ENCODE results near the gene TM4SF4. TPM values are rescaled to one million over a fixed set of nuclear protein-coding genes. Genes with fewer than 3 reads are reported as not detected.

Gene TM4SF4
- total and polyA plus RNA-seq, 9 donors: 0.09 to 1.7 (median 0.98) TPM; not detected in 4

DNA sequence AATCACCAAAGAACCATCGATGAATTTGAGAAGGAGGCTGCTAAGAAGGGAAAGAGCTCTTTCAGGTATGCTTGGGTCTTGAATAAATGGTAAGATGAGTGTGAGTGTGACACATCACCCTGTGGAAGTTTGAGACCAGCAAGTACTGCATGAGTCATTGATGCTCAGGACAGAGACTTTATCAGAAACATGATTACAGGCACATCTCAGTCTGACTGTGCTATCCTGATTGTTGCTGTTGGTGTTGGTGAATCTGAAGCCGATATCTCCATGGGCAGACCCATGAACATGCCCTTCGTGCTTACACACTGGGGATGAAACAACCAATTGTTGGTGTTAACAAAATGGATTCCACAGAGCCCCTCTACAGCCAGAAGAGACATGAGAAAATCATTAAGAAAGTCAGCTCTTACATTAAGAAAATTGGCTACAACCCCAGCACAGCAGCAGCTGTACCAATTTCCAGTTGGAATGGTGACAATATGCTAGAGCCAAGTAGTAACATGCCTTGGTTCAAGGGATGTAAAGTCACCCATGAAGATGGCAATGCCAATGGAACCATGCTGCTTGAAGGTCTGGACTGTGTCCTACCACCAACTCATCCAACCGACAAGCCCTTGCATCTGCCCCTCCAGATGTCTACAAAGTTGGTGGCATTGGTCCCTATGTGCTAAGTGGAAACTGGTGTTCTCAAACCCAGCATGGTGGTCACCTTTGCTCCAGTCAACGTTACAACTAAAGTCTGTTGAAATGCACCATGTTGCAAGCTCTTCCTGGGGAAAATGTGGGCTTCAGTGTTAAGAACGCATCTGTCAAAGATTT lies 20.5 kb downstream of the TM4SF4 start:
- WGBS (ENCODE audit: insufficient coverage): 86% methylated on average over 4 of the region's 6 CpGs
- no peak for DNase-seq
- Histone ChIP-seq H3K27me3 (ENCODE audit: control insufficient read depth, insufficient read depth, low read length) (no peaks in the 10 kb centered on the region), H3K27ac (ENCODE audit: low read length) (no peak overlapping the region), H3K36me3 (ENCODE audit: control insufficient read depth, insufficient read depth, low read length) (no peaks in the 10 kb centered on the region), H3K4me3 (ENCODE audit: low read length) (no peak overlapping the region), H3K4me1 (ENCODE audit: control insufficient read depth, insufficient read depth, low read length) (no peaks in the 10 kb centered on the region), H3K9me3 (replicated peaks; ENCODE audit: control insufficient read depth, low read depth, low read length) (no peaks in the 10 kb centered on the region)

DNA sequence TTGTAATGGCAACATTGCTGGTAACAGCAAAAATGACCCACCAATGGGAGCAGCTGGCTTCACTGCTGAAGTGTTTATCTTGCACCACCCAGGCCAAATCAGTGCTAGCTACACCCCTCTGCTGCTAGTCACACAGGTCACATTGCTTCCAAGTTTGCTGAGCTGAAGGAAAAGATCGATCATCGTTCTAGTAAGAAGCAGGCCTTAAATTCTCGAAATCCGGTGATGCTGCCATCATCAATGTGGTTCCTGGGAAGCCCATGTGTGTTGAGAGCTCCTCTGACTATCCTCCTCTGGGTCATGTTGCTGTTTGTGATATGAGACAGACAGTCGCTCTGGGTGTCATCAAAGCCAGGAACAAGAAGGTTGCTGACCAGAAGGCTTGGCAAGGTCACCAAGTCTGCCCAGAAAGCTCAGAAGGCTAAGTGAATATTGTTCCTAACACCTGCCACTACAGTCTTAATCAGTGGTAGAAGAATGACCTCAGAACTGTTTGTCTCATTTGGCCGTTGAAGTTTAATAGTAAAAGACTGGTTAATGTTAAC lies 21.2 kb downstream of the TM4SF4 start:
- H3K36me3 ChIP-seq (ENCODE audit: control insufficient read depth, insufficient read depth, low read length): no peaks in the 10 kb centered on the region
- no peak overlapping the region for H3K27ac ChIP-seq (ENCODE audit: low read length)
- no peaks in the 10 kb centered on the region for H3K4me1 ChIP-seq (ENCODE audit: control insufficient read depth, insufficient read depth, low read length)
- WGBS (ENCODE audit: insufficient coverage): 97% methylated on average over 4 of the region's 6 CpGs
- H3K4me3 ChIP-seq (ENCODE audit: low read length): no peak overlapping the region
- DNase-seq: no peak
- H3K9me3 ChIP-seq (replicated peaks; ENCODE audit: control insufficient read depth, low read depth, low read length): no peaks in the 10 kb centered on the region
- no peaks in the 10 kb centered on the region for H3K27me3 ChIP-seq (ENCODE audit: control insufficient read depth, insufficient read depth, low read length)

DNA sequence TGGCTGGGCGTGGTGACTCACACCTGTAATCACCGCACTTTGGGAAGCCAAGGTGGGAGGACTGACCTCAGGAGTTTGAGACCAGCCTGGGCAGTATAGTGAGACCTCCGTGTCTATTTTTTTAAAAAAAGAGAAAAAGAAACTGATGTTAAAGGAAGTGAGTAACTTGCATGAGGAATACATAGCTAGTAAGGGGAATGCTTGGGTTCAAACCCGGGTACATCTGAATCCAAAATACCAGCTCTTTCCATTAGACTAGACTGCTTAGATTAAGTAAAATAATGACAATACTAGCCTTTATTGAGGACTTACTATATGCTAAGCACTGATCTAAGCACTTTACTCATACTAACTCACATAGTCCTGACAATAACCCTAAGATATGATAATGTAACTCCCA lies 22.4 kb downstream of the TM4SF4 start:
- no peaks in the 10 kb centered on the region for H3K4me1 ChIP-seq (ENCODE audit: control insufficient read depth, insufficient read depth, low read length)
- WGBS (ENCODE audit: insufficient coverage): 100% methylated on average over 2 of the region's 4 CpGs
- no peak for DNase-seq
- no peaks in the 10 kb centered on the region for H3K9me3 ChIP-seq (replicated peaks; ENCODE audit: control insufficient read depth, low read depth, low read length)
- H3K27me3 ChIP-seq (ENCODE audit: control insufficient read depth, insufficient read depth, low read length): no peaks in the 10 kb centered on the region
- no peak overlapping the region for H3K27ac ChIP-seq (ENCODE audit: low read length)
- H3K4me3 ChIP-seq (ENCODE audit: low read length): no peak overlapping the region
- H3K36me3 ChIP-seq (ENCODE audit: control insufficient read depth, insufficient read depth, low read length): no peaks in the 10 kb centered on the region

DNA sequence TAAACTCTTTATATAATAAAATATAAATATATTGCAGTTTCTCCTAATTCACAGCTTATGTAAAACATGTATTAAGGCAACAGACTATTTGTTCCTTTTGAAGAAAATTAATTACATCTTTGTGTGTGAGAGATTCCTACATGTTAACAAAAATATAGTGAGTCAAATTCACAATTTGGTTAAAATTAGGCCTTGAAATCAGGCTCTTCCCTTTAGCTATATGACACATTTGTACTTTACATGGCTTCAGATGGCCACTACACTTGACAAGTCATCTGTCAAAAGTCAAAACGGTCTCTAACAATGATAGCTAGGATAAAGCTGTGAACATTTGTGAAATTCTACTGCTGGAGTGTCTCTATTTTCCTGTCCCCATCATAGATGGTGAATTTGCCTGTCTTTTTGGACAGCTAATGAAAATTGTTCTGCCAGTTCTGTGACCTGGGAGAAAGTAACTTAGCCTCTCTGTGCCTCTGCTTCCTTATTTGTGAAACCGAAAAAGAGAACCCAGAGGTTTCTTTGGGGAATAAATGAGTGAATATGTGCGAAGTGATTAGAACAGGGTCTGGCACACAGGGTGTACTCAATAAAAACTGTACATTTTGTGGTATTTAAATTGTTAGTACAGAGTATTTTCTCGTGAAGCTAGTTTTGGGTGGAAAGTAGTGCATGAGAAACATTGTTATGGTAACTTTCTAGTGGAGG lies 23.6 kb downstream of the TM4SF4 start:
- Histone ChIP-seq H3K36me3 (ENCODE audit: control insufficient read depth, insufficient read depth, low read length) (no peaks in the 10 kb centered on the region), H3K4me1 (ENCODE audit: control insufficient read depth, insufficient read depth, low read length) (no peaks in the 10 kb centered on the region), H3K27ac (ENCODE audit: low read length) (no peak overlapping the region), H3K27me3 (ENCODE audit: control insufficient read depth, insufficient read depth, low read length) (no peaks in the 10 kb centered on the region), H3K9me3 (replicated peaks; ENCODE audit: control insufficient read depth, low read depth, low read length) (no peaks in the 10 kb centered on the region), H3K4me3 (ENCODE audit: low read length) (no peak overlapping the region)
- no peak for DNase-seq
- 76% methylated on average over 2 of the region's 4 CpGs for WGBS (ENCODE audit: insufficient coverage)

DNA sequence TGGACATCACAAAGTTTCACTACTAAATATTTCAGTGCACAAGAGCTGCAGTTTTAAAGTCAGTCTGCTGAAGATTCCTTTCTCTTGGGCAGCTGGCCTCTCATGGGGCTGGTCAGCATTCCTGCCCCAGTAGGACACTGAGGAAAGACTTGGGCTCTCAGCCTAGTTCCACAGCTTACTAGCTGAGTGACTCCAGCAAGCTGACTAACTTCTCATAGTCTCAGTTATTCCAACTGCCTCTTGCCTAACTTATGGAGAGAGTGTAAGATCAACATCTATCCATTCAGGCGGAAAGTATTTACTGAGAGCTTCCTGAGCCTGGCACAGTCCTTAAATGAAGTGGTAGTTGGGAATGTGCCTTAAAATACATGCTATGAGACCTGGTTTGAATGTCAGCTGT lies 27.0 kb downstream of the TM4SF4 start:
- H3K27me3 ChIP-seq (ENCODE audit: control insufficient read depth, insufficient read depth, low read length): no peaks in the 10 kb centered on the region
- no peak overlapping the region for H3K27ac ChIP-seq (ENCODE audit: low read length)
- no peak for DNase-seq
- no peaks in the 10 kb centered on the region for H3K36me3 ChIP-seq (ENCODE audit: control insufficient read depth, insufficient read depth, low read length)
- H3K4me1 ChIP-seq (ENCODE audit: control insufficient read depth, insufficient read depth, low read length): no peaks in the 10 kb centered on the region
- no peak overlapping the region for H3K4me3 ChIP-seq (ENCODE audit: low read length)
- H3K9me3 ChIP-seq (replicated peaks; ENCODE audit: control insufficient read depth, low read depth, low read length): no peaks in the 10 kb centered on the region
- no CpG with 5 or more reads among the region's 1 CpG for WGBS (ENCODE audit: insufficient coverage)

DNA sequence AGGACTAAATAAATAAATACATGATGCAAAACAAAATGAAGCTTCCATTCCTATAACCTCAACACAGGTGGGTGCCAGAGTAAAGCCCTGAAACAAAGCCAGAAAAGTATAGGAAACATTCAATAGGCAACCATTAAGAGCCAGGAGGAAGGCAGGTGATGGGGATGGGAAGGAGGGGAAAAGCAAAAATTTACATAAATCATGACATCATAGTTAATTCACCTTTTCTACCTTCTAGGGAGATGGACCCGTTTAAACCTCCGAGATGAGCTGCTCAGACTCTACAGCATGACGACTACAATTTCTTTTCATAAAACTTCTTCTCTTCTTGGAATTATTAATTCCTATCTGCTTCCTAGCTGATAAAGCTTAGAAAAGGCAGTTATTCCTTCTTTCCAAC lies 27.9 kb downstream of the TM4SF4 start:
- no peaks in the 10 kb centered on the region for H3K27me3 ChIP-seq (ENCODE audit: control insufficient read depth, insufficient read depth, low read length)
- no peak overlapping the region for H3K4me3 ChIP-seq (ENCODE audit: low read length)
- 65% methylated on average over 3 of the region's 3 CpGs for WGBS (ENCODE audit: insufficient coverage)
- no peaks in the 10 kb centered on the region for H3K9me3 ChIP-seq (replicated peaks; ENCODE audit: control insufficient read depth, low read depth, low read length)
- peaks cover 3% of the 10 kb centered on the region for H3K4me1 ChIP-seq (ENCODE audit: control insufficient read depth, insufficient read depth, low read length)
- H3K27ac ChIP-seq (ENCODE audit: low read length): no peak overlapping the region
- no peak for DNase-seq
- H3K36me3 ChIP-seq (ENCODE audit: control insufficient read depth, insufficient read depth, low read length): no peaks in the 10 kb centered on the region

DNA sequence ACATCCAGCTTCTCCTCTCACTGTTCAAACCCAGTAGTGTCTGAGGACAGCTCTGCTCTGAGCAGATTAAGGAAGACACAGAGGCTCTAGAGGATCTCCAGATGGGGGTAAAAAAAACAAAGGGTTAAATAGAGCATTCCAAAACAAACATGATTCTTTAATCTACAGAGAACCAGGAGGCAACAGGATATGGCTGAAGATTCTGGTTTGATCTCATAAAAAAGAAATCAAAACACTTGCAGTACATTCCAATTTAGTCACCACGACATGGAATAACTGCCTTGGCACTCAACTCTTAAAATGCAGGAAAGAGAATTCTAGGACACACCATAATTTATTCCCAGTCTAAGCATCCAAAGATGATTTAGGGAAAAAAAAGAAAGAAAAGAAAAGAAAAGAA lies 32.0 kb downstream of the TM4SF4 start:
- Histone ChIP-seq H3K27me3 (ENCODE audit: control insufficient read depth, insufficient read depth, low read length) (no peaks in the 10 kb centered on the region), H3K4me1 (ENCODE audit: control insufficient read depth, insufficient read depth, low read length) (peaks cover 3% of the 10 kb centered on the region), H3K4me3 (ENCODE audit: low read length) (no peak overlapping the region), H3K27ac (ENCODE audit: low read length) (no peak overlapping the region), H3K9me3 (replicated peaks; ENCODE audit: control insufficient read depth, low read depth, low read length) (no peaks in the 10 kb centered on the region), H3K36me3 (ENCODE audit: control insufficient read depth, insufficient read depth, low read length) (no peaks in the 10 kb centered on the region)
- no peak for DNase-seq
- no CpG with 5 or more reads among the region's 1 CpG for WGBS (ENCODE audit: insufficient coverage)

DNA sequence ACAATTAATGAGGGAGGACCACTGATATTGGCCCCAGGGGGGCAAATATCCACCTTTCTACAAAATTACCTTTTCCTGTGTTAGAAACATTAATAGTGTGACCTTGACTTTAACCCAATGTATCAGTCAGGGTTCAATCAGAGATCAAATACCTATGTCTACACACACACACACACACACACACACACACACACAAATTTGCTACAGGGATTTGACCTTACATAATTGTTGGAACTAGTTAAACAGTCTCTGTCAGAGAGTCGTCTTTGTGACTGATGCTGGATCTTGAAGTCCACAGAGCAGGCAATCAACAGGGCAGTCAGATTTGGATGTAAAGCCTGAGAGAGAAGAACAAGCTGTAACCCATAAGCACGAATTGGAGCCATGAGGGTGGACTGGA lies 32.5 kb downstream of the TM4SF4 start:
- Histone ChIP-seq H3K4me1 (ENCODE audit: control insufficient read depth, insufficient read depth, low read length) (peaks cover 3% of the 10 kb centered on the region), H3K27me3 (ENCODE audit: control insufficient read depth, insufficient read depth, low read length) (no peaks in the 10 kb centered on the region), H3K9me3 (replicated peaks; ENCODE audit: control insufficient read depth, low read depth, low read length) (no peaks in the 10 kb centered on the region), H3K4me3 (ENCODE audit: low read length) (no peak overlapping the region), H3K27ac (ENCODE audit: low read length) (no peak overlapping the region), H3K36me3 (ENCODE audit: control insufficient read depth, insufficient read depth, low read length) (no peaks in the 10 kb centered on the region)
- DNase-seq: no peak
- WGBS (ENCODE audit: insufficient coverage): 57% methylated on average over 2 of the region's 2 CpGs

DNA sequence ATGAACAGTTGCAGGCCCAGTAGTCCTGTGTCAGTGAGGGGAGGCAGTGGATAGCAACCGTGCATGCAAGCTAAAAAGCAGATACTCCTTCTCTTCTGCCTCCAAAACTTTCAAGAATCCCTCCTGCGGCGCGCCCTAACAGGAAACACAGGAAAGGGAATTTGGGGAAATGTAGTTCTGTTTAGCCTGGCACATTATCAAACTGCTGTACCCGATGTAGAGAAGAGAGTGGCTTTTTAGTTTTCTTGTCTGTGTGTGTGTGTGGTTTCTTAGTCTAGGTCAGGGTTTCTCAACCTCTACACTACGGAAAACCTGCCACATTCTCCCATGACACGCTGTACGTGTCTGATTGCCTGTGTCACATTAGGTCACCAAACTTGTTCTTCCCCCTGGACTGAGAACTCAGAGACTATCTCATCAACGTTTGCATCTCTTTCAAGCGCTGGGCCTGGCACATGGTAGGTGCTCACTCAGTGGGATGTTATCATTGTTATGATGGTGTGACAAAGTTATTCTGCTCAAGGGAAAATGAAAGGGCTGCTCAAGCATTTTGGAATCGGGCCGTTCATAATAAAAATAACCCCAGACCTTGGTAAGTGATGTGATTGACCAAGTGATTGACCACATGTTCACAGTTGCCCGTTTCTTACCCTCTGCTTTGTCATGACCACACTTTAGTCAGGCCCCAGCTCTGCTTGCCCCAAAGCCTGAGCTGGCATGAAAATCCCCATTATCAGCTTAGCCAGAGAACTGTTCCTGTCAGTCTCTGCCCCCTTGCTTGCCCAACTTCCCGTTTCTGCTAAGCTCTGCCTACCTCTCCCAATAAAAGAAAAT lies 33.2 kb downstream of the TM4SF4 start:
- Histone ChIP-seq H3K9me3 (replicated peaks; ENCODE audit: control insufficient read depth, low read depth, low read length) (no peaks in the 10 kb centered on the region), H3K27ac (ENCODE audit: low read length) (no peak overlapping the region), H3K27me3 (ENCODE audit: control insufficient read depth, insufficient read depth, low read length) (no peaks in the 10 kb centered on the region), H3K4me1 (ENCODE audit: control insufficient read depth, insufficient read depth, low read length) (peaks cover 3% of the 10 kb centered on the region), H3K4me3 (ENCODE audit: low read length) (no peak overlapping the region), H3K36me3 (ENCODE audit: control insufficient read depth, insufficient read depth, low read length) (no peaks in the 10 kb centered on the region)
- peak; percentile 34 for DNase-seq
- 73% methylated on average over 2 of the region's 14 CpGs for whole genome bisulfite sequencing (ENCODE audit: insufficient coverage)

DNA sequence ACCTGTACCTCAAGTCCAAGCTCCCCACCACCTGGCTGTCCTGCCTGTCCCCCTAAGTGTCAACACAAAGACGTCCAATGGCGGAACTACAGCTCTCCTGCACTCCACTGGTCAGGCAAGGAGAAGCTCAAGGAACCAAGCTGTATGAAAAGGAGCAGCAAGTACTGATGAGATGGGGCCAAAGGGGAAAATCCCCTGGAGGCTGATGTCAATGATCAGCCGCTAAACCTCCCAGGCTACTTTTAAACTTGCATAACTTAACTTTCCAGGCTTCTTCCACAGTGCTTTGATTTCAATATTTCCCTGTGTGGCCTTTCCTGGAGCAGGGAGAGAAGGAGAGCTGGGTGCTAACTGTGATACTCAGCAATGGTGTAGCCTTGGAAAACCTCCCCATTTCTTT lies 35.0 kb downstream of the TM4SF4 start:
- H3K36me3 ChIP-seq (ENCODE audit: control insufficient read depth, insufficient read depth, low read length): no peaks in the 10 kb centered on the region
- no peak overlapping the region for H3K4me3 ChIP-seq (ENCODE audit: low read length)
- 79% methylated on average over 2 of the region's 3 CpGs for WGBS (ENCODE audit: insufficient coverage)
- peaks cover 3% of the 10 kb centered on the region for H3K4me1 ChIP-seq (ENCODE audit: control insufficient read depth, insufficient read depth, low read length)
- no peaks in the 10 kb centered on the region for H3K27me3 ChIP-seq (ENCODE audit: control insufficient read depth, insufficient read depth, low read length)
- no peak for DNase-seq
- no peaks in the 10 kb centered on the region for H3K9me3 ChIP-seq (replicated peaks; ENCODE audit: control insufficient read depth, low read depth, low read length)
- H3K27ac ChIP-seq (ENCODE audit: low read length): no peak overlapping the region
